Stimulated activated CD4-positive, alpha-beta T cell treated with anti-CD3 and anti-CD28 coated beads, Interleukin-12 subunit alpha, Interleukin-12 subunit beta, amount 100 ng/mL, for 48 hours (primary cell): Measurements from ENCODE around the gene DNAJB12.
"Not testable (repeated sequence)": the region's sequence is repeated elsewhere in the genome, so short reads cannot be mapped to it uniquely, and the experiment has no call there.

ENCODE experiments used
- DNase-seq, 3 donors: peaks; one replicate each; pipeline ENCODE4 v3.0.0-alpha.2; 2020; ENCODE audit warnings: low read depth in 2 of 3, low spot score in 1 of 3

Gene DNAJB12

GRCh38 chr10:72331575-72332422 is 22.9 kb downstream of the DNAJB12 start:
- DNase-seq = peak; percentile 76 to 93 (median 82)

GRCh38 chr10:72330069-72330426 is 24.7 kb downstream of the DNAJB12 start:
- no peak for DNase-seq

GRCh38 chr10:72329290-72330068 is 25.2 kb downstream of the DNAJB12 start:
- no peak for DNase-seq

GRCh38 chr10:72328829-72329204 is 25.9 kb downstream of the DNAJB12 start:
- DNase-seq = no peak

- DNase-seq = no peak
These were observed 26.5 kb downstream of the DNAJB12 start for GRCh38 chr10:72328045-72328828.

- DNase-seq = peak; percentile 62 to 83 (median 82)
These were observed 27.8 kb downstream of the DNAJB12 start for GRCh38 chr10:72326665-72327603.

- DNase-seq = not testable (repeated sequence)
These were observed 29.2 kb downstream of the DNAJB12 start for GRCh38 chr10:72325243-72326175.

- DNase-seq = no peak
These were observed 30.9 kb downstream of the DNAJB12 start for GRCh38 chr10:72323771-72324191.

- DNase-seq = no peak
These were observed 31.5 kb downstream of the DNAJB12 start for GRCh38 chr10:72323108-72323749.

GRCh38 chr10:72322280-72323058 is 32.2 kb downstream of the DNAJB12 start:
- no peak for DNase-seq

- DNase-seq = no peak
These were observed 32.8 kb downstream of the DNAJB12 start for GRCh38 chr10:72322030-72322279.

- DNase-seq = no peak
These were observed 33.3 kb downstream of the DNAJB12 start for GRCh38 chr10:72321248-72322029.

GRCh38 chr10:72320676-72321247 is 34.0 kb downstream of the DNAJB12 start:
- peak in 2 of 3 donors; percentile 64 to 82 for DNase-seq

GRCh38 chr10:72319416-72320254 is 35.1 kb downstream of the DNAJB12 start:
- peak; percentile 70 to 83 (median 79) for DNase-seq

- DNase-seq = no peak
These were observed 36.1 kb downstream of the DNAJB12 start for GRCh38 chr10:72318418-72319262.
